ENCODE measurements around the gene CRISP1. TPM values are rescaled to one million over a fixed set of nuclear protein-coding genes. Genes with fewer than 3 reads are reported as not detected.

The CRISP1 gene
- total RNA-seq, 1 experiment from 2014 or later = not detected

DNA sequence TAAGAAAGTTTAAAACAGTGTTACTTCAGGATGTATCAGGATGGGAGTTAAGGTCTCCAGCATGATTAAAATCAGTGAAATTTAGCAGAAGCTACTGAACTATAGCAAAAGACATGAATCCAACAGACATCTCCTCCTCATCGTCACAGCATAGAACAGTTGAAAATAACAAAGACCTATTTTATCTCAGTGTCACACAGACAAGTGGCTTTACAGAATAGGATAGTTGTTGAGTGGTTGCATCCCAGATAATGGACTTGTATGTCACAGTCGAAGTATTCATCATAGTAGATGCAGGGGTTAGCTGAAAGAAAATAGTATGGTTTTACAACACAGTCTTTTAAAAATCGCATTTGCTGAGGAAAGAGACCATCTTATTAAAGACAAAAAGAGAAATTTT lies 31.2 kb downstream of the CRISP1 start:
- no CpG with 5 or more reads among the region's 3 CpGs for WGBS (ENCODE audit: extremely low coverage, insufficient read length, low lambda C conversion rate)
- Histone ChIP-seq H4K8ac (replicated peaks; ENCODE audit: insufficient read length, low read depth, low read length) (no peak overlapping the region), H3K4ac (ENCODE audit: low read depth, low read length) (no peak overlapping the region), H3K27me3 (ENCODE audit: insufficient read depth, low read length) (no peaks in the 10 kb centered on the region), H2BK12ac (ENCODE audit: insufficient read length, low read depth, low read length) (no peak overlapping the region), H2AFZ (ENCODE audit: low read length) (no peak overlapping the region), H3K18ac (ENCODE audit: insufficient read length, low read depth, low read length) (no peak overlapping the region), H3K4me1 (ENCODE audit: insufficient read depth, low read length) (no peaks in the 10 kb centered on the region; the same call in 1 of the 2 replicates), H3K79me2 (ENCODE audit: insufficient read depth, low read length) (no peaks in the 10 kb centered on the region), H3K23ac (ENCODE audit: insufficient read length, low read depth, low read length) (no peak overlapping the region), H2BK5ac (ENCODE audit: insufficient read length, low read length) (no peak overlapping the region), H2AK5ac (ENCODE audit: insufficient read length, low read length) (no peak overlapping the region), H4K91ac (ENCODE audit: insufficient read length, low read depth, low read length) (no peak overlapping the region), H3K4me2 (ENCODE audit: insufficient read depth, insufficient read length, low read length) (no peak overlapping the region), H2BK120ac (ENCODE audit: low read depth, low read length, poor library complexity, severe bottlenecking) (no peak overlapping the region), H2BK15ac (ENCODE audit: low read depth, low read length) (no peak overlapping the region), H3K56ac (ENCODE audit: insufficient read length, low read depth, low read length) (no peak overlapping the region), H4K5ac (ENCODE audit: insufficient read length, low read depth, low read length) (no peak overlapping the region), H3K27ac (ENCODE audit: insufficient read length, low read depth, low read length) (no peak overlapping the region), H3K79me1 (ENCODE audit: insufficient read depth, low read depth, low read length, poor library complexity, severe bottlenecking) (no peaks in the 10 kb centered on the region), H3K9me3 (ENCODE audit: control insufficient read depth, low read depth, low read length) (no peaks in the 10 kb centered on the region), H4K20me1 (ENCODE audit: control insufficient read depth, insufficient read depth, insufficient read length) (no peaks in the 10 kb centered on the region), H3K9ac (ENCODE audit: extremely low read depth, insufficient read length, low read length) (no peak overlapping the region), H3K14ac (ENCODE audit: insufficient read depth, low read length) (no peak overlapping the region), H3K23me2 (ENCODE audit: insufficient read length, low read depth, low read length, poor library complexity, severe bottlenecking) (no peaks in the 10 kb centered on the region), H2BK20ac (ENCODE audit: low read depth, low read length, poor library complexity, severe bottlenecking) (no peak overlapping the region), H3T11ph (ENCODE audit: low read length) (no peak overlapping the region)
- no peaks in the 10 kb centered on the region for H3K27me3 Mint-ChIP-seq (ENCODE audit: low read depth)
- DNase-seq = no peak
- H3K4me1 Mint-ChIP-seq = peaks cover 28 to 29% of the 10 kb centered on the region in 2 experiments
- no peaks in the 10 kb centered on the region; a peak in 1 of 5 replicates for H3K9me3 Mint-ChIP-seq
- no peak for TF ChIP-seq CTCF (conservative IDR thresholded peaks at IDR 0.05)
- no peak overlapping the region for H3K27ac Mint-ChIP-seq
- no peaks in the 10 kb centered on the region; a peak in 1 of 7 replicates for H3K36me3 Mint-ChIP-seq (ENCODE audit: insufficient read depth in 1 of 3, low read depth in 3 of 3)
- no peak overlapping the region for H3K4me3 Mint-ChIP-seq
